Measurements from ENCODE around the gene TMEM60. TPM values are rescaled to one million over a fixed set of nuclear protein-coding genes. Genes with fewer than 3 reads are reported as not detected.

Gene TMEM60
- total RNA-seq, 4 donors from 2014 or later = 3.4 to 15.7 (median 9.5) TPM

DNA sequence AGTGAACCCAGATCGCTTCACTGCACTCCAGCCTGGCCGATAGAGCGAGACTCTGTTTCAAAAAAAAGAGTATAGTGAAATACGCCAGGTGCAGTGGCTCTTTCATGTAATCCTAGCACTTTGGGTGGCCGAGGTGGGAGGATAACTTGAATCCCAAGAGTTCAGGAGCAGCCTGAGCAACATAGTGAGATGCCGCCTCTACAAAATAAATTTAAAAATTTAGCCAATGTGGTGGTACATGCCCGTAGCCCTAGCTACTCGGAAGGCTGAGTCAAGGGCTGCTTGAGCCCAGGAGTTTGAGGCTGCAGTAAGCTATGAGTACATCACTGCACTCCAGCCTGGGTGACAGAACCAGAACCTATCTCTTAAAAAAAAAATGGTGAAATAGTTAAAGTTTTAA lies 27.9 kb downstream of the TMEM60 start:
- no peaks in the 10 kb centered on the region for H3K27me3 ChIP-seq
- TF ChIP-seq EP300 (IDR thresholded peaks at IDR 0.05; ENCODE audit: low read depth) = no peak
- no peaks in the 10 kb centered on the region for H3K9me3 ChIP-seq
- in situ Hi-C loops (cut with MboI; ENCODE audit: low pct_ligation_motif_present in 1 of 4, low pct_unique_long_range_greater_than_20kb in 1 of 4, low sequenced_read_pairs in 3 of 4) (no loop called here), intact Hi-C loops (cut with DNase I; ENCODE audit: low total_unique reads) (no loop called here)
- DNase-seq = no peak
- no peak overlapping the region for H3K27ac ChIP-seq
- peaks cover 6 to 17% (median 12%) of the 10 kb centered on the region in 4 donors for H3K4me1 ChIP-seq
- H3K36me3 ChIP-seq = peaks cover 0 to 16% (median 4%) of the 10 kb centered on the region in 4 donors
- WGBS, 2 donors (ENCODE audit: low coverage in 1 of 2) = 93 to 100% methylated on average over 3 to 8 of the region's 8 CpGs
- no peak overlapping the region for H3K4me3 ChIP-seq

DNA sequence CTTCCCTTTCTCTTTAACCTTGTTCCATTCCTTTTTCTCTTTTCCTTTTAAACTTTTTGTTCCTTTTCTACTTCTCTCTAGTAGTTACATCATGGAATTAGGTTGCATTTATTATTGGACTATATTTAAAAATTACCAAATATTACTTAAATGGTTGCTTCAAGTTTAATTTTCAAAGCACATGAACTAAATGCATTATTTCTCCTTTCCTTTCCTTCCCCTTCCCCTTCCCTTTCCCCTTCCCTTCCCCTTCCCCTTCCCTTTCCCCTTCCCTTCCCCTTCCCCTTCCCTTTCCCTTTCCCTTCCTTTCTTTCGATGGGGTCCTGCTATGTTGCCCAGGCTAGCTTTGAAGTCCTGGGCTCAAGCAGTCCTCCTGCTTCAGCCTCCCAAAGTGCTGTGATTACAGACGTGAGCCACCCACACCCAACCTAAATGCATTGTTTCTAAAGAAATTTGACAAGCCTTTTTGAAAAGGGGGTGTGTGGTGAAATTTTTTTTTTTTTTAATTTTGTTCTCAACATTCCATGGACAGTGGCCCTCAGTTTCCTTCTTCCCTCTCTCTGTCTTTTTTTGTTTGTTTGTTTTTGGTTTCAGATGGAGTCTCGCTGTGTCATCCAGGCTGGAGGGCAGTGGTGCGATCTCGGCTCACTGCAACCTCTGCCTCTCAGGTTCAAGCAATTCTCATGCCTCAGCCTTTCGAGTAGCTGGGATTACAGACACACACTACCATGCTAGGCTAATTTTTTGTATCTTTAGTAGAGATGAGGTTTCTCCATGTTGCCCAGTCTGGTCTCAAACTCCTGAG lies 31.2 kb downstream of the TMEM60 start:
- TF ChIP-seq, protein P1, sequence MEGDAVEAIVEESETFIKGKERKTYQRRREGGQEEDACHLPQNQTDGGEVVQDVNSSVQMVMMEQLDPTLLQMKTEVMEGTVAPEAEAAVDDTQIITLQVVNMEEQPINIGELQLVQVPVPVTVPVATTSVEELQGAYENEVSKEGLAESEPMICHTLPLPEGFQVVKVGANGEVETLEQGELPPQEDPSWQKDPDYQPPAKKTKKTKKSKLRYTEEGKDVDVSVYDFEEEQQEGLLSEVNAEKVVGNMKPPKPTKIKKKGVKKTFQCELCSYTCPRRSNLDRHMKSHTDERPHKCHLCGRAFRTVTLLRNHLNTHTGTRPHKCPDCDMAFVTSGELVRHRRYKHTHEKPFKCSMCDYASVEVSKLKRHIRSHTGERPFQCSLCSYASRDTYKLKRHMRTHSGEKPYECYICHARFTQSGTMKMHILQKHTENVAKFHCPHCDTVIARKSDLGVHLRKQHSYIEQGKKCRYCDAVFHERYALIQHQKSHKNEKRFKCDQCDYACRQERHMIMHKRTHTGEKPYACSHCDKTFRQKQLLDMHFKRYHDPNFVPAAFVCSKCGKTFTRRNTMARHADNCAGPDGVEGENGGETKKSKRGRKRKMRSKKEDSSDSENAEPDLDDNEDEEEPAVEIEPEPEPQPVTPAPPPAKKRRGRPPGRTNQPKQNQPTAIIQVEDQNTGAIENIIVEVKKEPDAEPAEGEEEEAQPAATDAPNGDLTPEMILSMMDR (IDR thresholded peaks at IDR 0.05) = no peak
- no peak for TF ChIP-seq EP300 (IDR thresholded peaks at IDR 0.05; ENCODE audit: low read depth)
- TF ChIP-seq POLR2AphosphoS5 (IDR thresholded peaks at IDR 0.05) = no peak
- TF ChIP-seq POLR2A (IDR thresholded peaks at IDR 0.05) = no peak
- Histone ChIP-seq H3K9me3 (no peaks in the 10 kb centered on the region), H3K4me3 (no peak overlapping the region), H3K4me1 (peaks cover 9 to 28% (median 14%) of the 10 kb centered on the region in 4 donors), H3K27ac (peak overlapping the region in 3 of 4 donors; percentile 57 to 73 (median 65)), H3K36me3 (no peaks in the 10 kb centered on the region), H3K27me3 (no peaks in the 10 kb centered on the region)
- intact Hi-C loops (cut with DNase I; ENCODE audit: low total_unique reads) (no loop called here), in situ Hi-C loops (cut with MboI; ENCODE audit: low pct_ligation_motif_present in 1 of 4, low pct_unique_long_range_greater_than_20kb in 1 of 4, low sequenced_read_pairs in 3 of 4) (no loop called here)
- WGBS, 2 donors (ENCODE audit: low coverage in 1 of 2) = 86 to 92% methylated on average over 6 of the region's 6 CpGs
- DNase-seq = no peak

DNA sequence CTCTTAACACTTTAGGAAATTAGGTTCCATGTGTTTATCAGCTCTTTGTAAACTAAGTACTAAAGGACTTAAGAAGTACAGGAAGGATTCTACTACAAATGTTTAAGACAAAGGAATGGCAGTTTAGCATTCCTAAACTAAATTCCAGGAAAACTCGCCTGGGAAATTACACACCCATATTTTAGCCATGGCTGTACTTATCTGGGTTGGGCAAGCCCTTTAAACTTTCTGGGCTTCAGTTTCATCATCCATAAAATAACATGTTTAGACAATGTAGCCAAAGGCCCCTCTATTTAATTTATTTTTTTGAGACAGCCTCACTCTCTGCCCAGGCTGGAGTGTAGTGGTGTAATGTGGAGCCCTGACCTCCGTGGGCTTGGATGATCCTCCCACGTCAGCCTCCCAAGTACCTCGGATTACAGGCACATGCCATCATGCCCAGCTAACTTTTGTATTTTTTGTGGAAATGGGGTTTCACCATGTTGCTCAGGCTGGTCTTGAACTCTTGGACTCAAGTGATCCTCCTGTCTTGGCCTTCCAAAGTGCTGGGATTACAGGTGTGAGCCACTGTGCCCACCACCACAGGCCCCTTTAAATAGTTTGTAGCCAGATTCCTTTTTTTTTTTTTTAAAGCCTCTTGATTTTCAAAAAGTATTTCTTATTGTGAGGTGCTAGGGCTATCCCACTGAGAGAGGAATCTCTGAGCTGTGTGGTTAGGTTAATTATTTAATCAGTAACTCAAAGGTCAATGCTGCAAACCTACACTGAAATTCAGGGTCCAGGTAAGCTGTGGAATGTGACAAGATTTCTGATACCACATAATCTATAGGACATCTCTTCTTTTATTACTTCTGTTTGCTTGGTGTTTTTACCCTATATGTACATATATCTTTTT lies 32.1 kb downstream of the TMEM60 start:
- intact Hi-C loops (cut with DNase I; ENCODE audit: low total_unique reads) (no loop called here), in situ Hi-C loops (cut with MboI; ENCODE audit: low pct_ligation_motif_present in 1 of 4, low pct_unique_long_range_greater_than_20kb in 1 of 4, low sequenced_read_pairs in 3 of 4) (no loop called here)
- Histone ChIP-seq H3K9me3 (no peaks in the 10 kb centered on the region), H3K4me3 (no peak overlapping the region), H3K36me3 (no peaks in the 10 kb centered on the region), H3K27ac (peak overlapping the region; percentile 9 to 73 (median 61)), H3K27me3 (no peaks in the 10 kb centered on the region), H3K4me1 (peaks cover 11 to 35% (median 15%) of the 10 kb centered on the region in 4 donors)
- TF ChIP-seq EP300 (IDR thresholded peaks at IDR 0.05; ENCODE audit: low read depth) = no peak
- TF ChIP-seq POLR2A (IDR thresholded peaks at IDR 0.05) = no peak
- TF ChIP-seq, protein P1 (IDR thresholded peaks at IDR 0.05) = no peak
- TF ChIP-seq POLR2AphosphoS5 (IDR thresholded peaks at IDR 0.05) = no peak
- no peak for DNase-seq
- 36 to 60% methylated on average over 1 to 4 of the region's 4 CpGs for WGBS, 2 donors (ENCODE audit: low coverage in 1 of 2)

DNA sequence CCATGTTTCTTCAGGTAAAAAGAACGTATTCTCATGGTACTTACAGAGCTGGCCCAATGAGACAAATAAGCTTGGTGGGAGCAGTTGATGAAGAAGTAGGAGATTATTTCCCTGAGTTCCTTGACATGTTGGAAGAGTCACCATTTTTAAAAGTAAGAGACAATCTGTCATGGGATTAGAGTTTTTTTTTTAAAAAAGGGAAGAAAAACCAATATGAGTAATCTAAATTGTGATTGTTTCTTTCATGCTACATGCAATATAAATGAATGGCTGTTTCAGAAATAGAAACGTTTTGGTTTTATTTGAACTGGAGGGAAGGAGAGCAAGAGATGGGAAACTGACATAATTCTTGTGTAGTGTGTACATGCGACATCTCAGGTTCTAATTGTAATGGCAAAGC lies 32.8 kb downstream of the TMEM60 start:
- WGBS, 2 donors (ENCODE audit: low coverage in 1 of 2) = 64 to 65% methylated on average over 3 of the region's 3 CpGs
- TF ChIP-seq, protein P1 (IDR thresholded peaks at IDR 0.05) = no peak
- no peaks in the 10 kb centered on the region for H3K9me3 ChIP-seq
- H3K27me3 ChIP-seq = no peaks in the 10 kb centered on the region
- intact Hi-C loops (cut with DNase I; ENCODE audit: low total_unique reads) (no loop called here), in situ Hi-C loops (cut with MboI; ENCODE audit: low pct_ligation_motif_present in 1 of 4, low pct_unique_long_range_greater_than_20kb in 1 of 4, low sequenced_read_pairs in 3 of 4) (no loop called here)
- H3K4me1 ChIP-seq = peaks cover 11 to 41% (median 17%) of the 10 kb centered on the region in 4 donors
- H3K27ac ChIP-seq = peak overlapping the region; percentile 9 to 73 (median 61)
- no peak overlapping the region for H3K4me3 ChIP-seq
- DNase-seq = no peak
- no peaks in the 10 kb centered on the region for H3K36me3 ChIP-seq
